CD4-positive, alpha-beta T cell (primary cell): ENCODE data around the gene ARMC7. TPM values are rescaled to one million over a fixed set of nuclear protein-coding genes. Genes with fewer than 3 reads are reported as not detected.
A peak's percentile ranks its signal among the peaks of the same experiment; 100 is the strongest.

Experiments
- ATAC-seq: fragments of 200-7000 bp; cut with Tn5 transposase; one replicate; pipeline ENCODE4 v1.10.0; 2022; ENCODE audit warnings: mild to moderate bottlenecking; ENCODE audit not compliant: poor library complexity
- CTCF ChIA-PET: fragments of 350-600 bp; sonication (Branson Sonifier 250); formaldehyde crosslinking; loops from one replicate; lab custom pipeline; 2021; ENCODE audit warnings: antibody characterized with exemption, inconsistent platforms; lab: Charles Lee
- POLR2A ChIA-PET: fragments of 350-600 bp; sonication (Branson Sonifier 250); formaldehyde crosslinking; loops from one replicate; lab custom pipeline; 2021; ENCODE audit warnings: antibody characterized with exemption, inconsistent platforms; lab: Charles Lee
- DNase-seq, 14 experiments: peaks; one replicate each; pipeline ENCODE4 v3.0.0-alpha.2; 2013 to 2020; ENCODE audit warnings: mixed read lengths in 2 of 14
- H3K27ac ChIP-seq, 2 donors: one replicate each; pipeline versions ENCODE4 v1.5.1 to v1.7.0; 2013; ENCODE audit warnings: low read length in 2 of 2, low read depth in 1 of 2, mild to moderate bottlenecking in 1 of 2
- H3K27me3 ChIP-seq, 2 experiments: 1 replicate in 1 of 2; 2 replicates in 1 of 2; pipeline versions ENCODE4 v1.6.1 to v1.7.0; 2013; ENCODE audit warnings: low read length in 2 of 2, control low read depth in 1 of 2, mild to moderate bottlenecking in 1 of 2, moderate library complexity in 1 of 2; ENCODE audit not compliant: insufficient read depth in 2 of 2, control insufficient read depth in 1 of 2
- H3K36me3 ChIP-seq: one replicate; pipeline ENCODE4 v1.6.1; 2013; ENCODE audit warnings: low read length, control low read depth; ENCODE audit not compliant: insufficient read depth
- H3K4me1 ChIP-seq: one replicate; pipeline ENCODE4 v1.6.1; 2013; ENCODE audit warnings: low read length, control low read depth; ENCODE audit not compliant: insufficient read depth
- H3K4me3 ChIP-seq: one replicate; pipeline ENCODE4 v1.5.1; 2013; ENCODE audit warnings: mild to moderate bottlenecking, low read length, moderate library complexity
- H3K9me3 ChIP-seq, 2 experiments: 1 replicate in 1 of 2; 2 replicates in 1 of 2; pipeline versions ENCODE4 v1.6.1 to v1.7.0; 2013; ENCODE audit warnings: low read length in 2 of 2, mild to moderate bottlenecking in 2 of 2, control low read depth in 1 of 2, moderate library complexity in 1 of 2; ENCODE audit not compliant: control insufficient read depth in 1 of 2, insufficient read depth in 1 of 2
- H3K27ac Mint-ChIP-seq: one replicate; pipeline ENCODE4 v1.8.0; 2020; ENCODE audit warnings: mixed read lengths
- H3K27me3 Mint-ChIP-seq: one replicate; pipeline ENCODE4 v1.8.0; 2021; ENCODE audit warnings: mixed read lengths
- H3K36me3 Mint-ChIP-seq: one replicate; pipeline ENCODE4 v1.8.0; 2021; ENCODE audit warnings: low read depth, mixed read lengths
- H3K4me1 Mint-ChIP-seq: one replicate; pipeline ENCODE4 v1.8.0; 2021; ENCODE audit warnings: low read depth, mixed read lengths
- H3K4me3 Mint-ChIP-seq: one replicate; pipeline ENCODE4 v1.8.0; 2020; ENCODE audit warnings: mild to moderate bottlenecking, mixed read lengths
- H3K9me3 Mint-ChIP-seq: one replicate; pipeline ENCODE4 v1.8.0; 2020; ENCODE audit warnings: mixed read lengths
- intact Hi-C, 2 experiments: fragments of 100-400 bp; cut with DNase I in 1 of 2; cut with micrococcal nuclease in 1 of 2; formaldehyde crosslinking; loops; one replicate each; pipeline versions ENCODE4 v1.15.1 to v1.9.0; 2023 to 2025; cut with DNase I, micrococcal nuclease
- total RNA-seq, 174 experiments: library from RNA in 2 of 174; stranded (reverse) in 2 of 174; gene quantifications; one replicate each; pipeline ENCODE4 v1.2.3 and lab custom pipeline; 2021 to 2026
- TF ChIP-seq, protein P1 (sequence below): fragments of 200-600 bp; IDR thresholded peaks from one replicate; pipeline ENCODE4 v1.8.0; 2022; ENCODE audit warnings: antibody characterized with exemption, mild to moderate bottlenecking

ARMC7 gene
- total RNA-seq, 2 experiments from 2014 or later: 4.1 to 4.8 TPM

DNA sequence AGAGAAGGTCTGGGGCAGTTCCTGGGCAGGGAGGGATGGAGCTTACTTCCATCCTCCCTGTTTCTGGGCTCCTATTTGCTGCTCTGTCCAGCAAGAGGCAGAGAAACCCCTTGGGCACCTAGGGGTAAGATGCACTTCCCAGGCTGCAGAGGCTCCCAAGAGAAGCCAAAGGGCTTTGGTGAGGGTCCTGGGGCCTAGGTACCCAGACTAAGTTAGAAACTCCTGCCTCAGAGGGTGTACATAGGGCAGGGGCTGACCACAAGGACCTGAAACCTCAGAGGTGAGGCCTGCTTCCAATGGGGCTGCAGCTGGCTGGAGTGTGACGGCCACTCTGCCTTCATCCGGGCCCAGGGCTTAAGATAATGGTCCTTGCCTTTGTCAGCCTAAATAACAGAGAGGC lies 1.6 kb upstream of the ARMC7 start:
- H3K27me3 ChIP-seq: no peaks in the 10 kb centered on the region
- peaks cover 33% of the 10 kb centered on the region for H3K4me1 ChIP-seq
- no peaks in the 10 kb centered on the region for H3K9me3 ChIP-seq
- Mint-ChIP-seq H3K27ac (peak overlapping the region; percentile 82), H3K27me3 (no peaks in the 10 kb centered on the region), H3K36me3 (peaks cover 6% of the 10 kb centered on the region), H3K4me3 (peak overlapping the region; percentile 90), H3K4me1 (peaks cover 22% of the 10 kb centered on the region), H3K9me3 (no peaks in the 10 kb centered on the region)
- intact Hi-C loops: loop anchor here in 1 of 2 experiments (5.0 kb wide), 1 partner anchor 46 kb away; no protein-coding TSS in a partner anchor
- ATAC-seq: no peak
- TF ChIP-seq, protein P1, sequence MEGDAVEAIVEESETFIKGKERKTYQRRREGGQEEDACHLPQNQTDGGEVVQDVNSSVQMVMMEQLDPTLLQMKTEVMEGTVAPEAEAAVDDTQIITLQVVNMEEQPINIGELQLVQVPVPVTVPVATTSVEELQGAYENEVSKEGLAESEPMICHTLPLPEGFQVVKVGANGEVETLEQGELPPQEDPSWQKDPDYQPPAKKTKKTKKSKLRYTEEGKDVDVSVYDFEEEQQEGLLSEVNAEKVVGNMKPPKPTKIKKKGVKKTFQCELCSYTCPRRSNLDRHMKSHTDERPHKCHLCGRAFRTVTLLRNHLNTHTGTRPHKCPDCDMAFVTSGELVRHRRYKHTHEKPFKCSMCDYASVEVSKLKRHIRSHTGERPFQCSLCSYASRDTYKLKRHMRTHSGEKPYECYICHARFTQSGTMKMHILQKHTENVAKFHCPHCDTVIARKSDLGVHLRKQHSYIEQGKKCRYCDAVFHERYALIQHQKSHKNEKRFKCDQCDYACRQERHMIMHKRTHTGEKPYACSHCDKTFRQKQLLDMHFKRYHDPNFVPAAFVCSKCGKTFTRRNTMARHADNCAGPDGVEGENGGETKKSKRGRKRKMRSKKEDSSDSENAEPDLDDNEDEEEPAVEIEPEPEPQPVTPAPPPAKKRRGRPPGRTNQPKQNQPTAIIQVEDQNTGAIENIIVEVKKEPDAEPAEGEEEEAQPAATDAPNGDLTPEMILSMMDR: no peak
- DNase-seq: no peak
- POLR2A ChIA-PET: interaction anchor here (0.6 to 0.9 kb wide), 2 partner anchors 19 to 73 kb away, joined by 3 read pairs; no protein-coding TSS in a partner anchor
- no peak overlapping the region for H3K4me3 ChIP-seq
- CTCF ChIA-PET: no interaction called here
- H3K36me3 ChIP-seq: peaks cover 2% of the 10 kb centered on the region
- no peak overlapping the region for H3K27ac ChIP-seq

DNA sequence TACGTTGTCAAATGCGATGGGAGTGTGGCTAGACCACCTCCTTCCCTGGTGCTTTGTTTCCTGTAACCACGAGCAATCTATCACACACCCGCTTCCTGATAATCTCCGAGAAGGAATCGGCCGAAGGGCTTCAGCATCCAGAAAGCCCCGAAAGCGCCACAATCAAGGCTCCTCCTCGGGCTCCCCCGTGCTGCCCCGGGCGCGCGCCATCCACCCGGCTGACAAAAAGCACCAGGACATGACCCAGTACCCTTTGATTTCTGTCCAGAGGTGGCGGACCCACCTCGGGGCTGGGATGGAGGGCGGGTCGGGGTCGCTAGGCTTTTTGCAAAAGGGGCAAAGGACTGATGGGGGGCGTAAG lies 743 bp upstream of the ARMC7 start:
- peak overlapping the region; percentile 90 for H3K4me3 Mint-ChIP-seq
- intact Hi-C loops: loop anchor here in 1 of 2 experiments (5.0 kb wide), 1 partner anchor 47 kb away; no protein-coding TSS in a partner anchor
- POLR2A ChIA-PET: interaction anchor here (0.6 to 1.9 kb wide), 15 partner anchors 21 to 297 kb away, joined by 3 to 14 read pairs (median 5); partner anchors contain the start of genes ATP5PD, CDR2L, GRB2 and JPT1

DNA sequence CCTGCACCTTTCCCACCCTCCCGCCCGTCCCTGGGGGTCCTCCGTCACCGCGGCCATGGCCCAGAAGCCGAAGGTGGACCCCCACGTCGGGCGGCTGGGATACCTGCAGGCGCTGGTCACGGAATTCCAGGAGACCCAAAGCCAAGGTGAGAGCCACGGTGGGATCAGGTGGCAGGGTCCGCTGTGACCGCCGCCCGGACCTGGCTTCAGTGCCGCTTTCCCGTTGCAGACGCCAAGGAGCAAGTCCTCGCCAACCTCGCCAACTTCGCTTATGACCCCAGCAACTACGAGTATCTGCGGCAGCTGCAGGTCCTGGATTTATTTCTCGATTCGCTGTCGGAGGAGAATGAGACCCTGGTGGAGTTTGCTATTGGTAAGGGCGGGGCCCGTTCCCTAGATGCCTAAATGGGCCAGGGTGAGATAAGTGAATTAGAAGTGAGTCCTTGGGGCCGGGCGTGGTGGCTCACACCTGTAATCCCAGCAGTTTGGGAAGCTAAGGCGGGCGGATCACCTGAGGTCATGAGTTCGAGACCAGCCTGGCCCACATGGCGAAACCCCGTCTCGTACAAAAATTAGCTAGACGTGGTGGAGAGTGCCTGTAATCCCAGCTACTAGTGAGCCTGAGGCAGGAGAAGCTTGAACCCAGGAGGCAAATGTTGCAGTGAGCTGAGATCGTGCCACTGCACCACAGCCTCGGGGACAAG lies 617 bp downstream of the ARMC7 start:
- Histone ChIP-seq H3K4me1 (peaks cover 50% of the 10 kb centered on the region), H3K4me3 (peak overlapping the region; percentile 89), H3K36me3 (no peaks in the 10 kb centered on the region), H3K27ac (peak overlapping the region in 1 of 2 donors; percentile 59), H3K27me3 (no peaks in the 10 kb centered on the region), H3K9me3 (no peaks in the 10 kb centered on the region)
- Mint-ChIP-seq H3K36me3 (peaks cover 18% of the 10 kb centered on the region), H3K4me1 (peaks cover 37% of the 10 kb centered on the region), H3K9me3 (no peaks in the 10 kb centered on the region), H3K4me3 (peak overlapping the region; percentile 92), H3K27ac (peak overlapping the region; percentile 82), H3K27me3 (no peaks in the 10 kb centered on the region)
- POLR2A ChIA-PET: interaction anchor here (1.0 to 1.9 kb wide), 16 partner anchors 13 to 295 kb away, joined by 3 to 14 read pairs (median 5); partner anchors contain the start of genes ATP5PD, CDR2L, GRB2 and JPT1
- DNase-seq (peak in 3 of 14 experiments; percentile 28 to 55 (median 49)), ATAC-seq (no peak)
- TF ChIP-seq, protein P1: no peak
- intact Hi-C loops: loop anchor here in 1 of 2 experiments (1.0 to 10.0 kb wide), 2 partner anchors 46 to 61 kb away; no protein-coding TSS in a partner anchor
- CTCF ChIA-PET: interaction anchor here (0.8 to 11.1 kb wide), 6 partner anchors 14 to 149 kb away, joined by 3 to 102 read pairs (median 4); partner anchors contain the start of genes NT5C and NUP85

More for the DNA sequence above, 743 bp upstream of the ARMC7 start:
- Histone ChIP-seq H3K27me3 (no peaks in the 10 kb centered on the region), H3K9me3 (no peaks in the 10 kb centered on the region), H3K4me3 (peak overlapping the region; percentile 89), H3K36me3 (peaks cover 2% of the 10 kb centered on the region), H3K4me1 (peaks cover 38% of the 10 kb centered on the region), H3K27ac (no peak overlapping the region)
- Mint-ChIP-seq H3K27me3 (no peaks in the 10 kb centered on the region), H3K9me3 (no peaks in the 10 kb centered on the region), H3K4me1 (peaks cover 26% of the 10 kb centered on the region), H3K36me3 (peaks cover 8% of the 10 kb centered on the region), H3K27ac (peak overlapping the region; percentile 82)
- CTCF ChIA-PET: interaction anchor here (0.5 to 0.6 kb wide), 2 partner anchors 22 to 118 kb away, joined by 3 to 4 read pairs; partner anchors contain the start of gene NT5C
- ATAC-seq: peak; percentile 2
- DNase-seq: peak in 2 of 14 experiments; percentile 49 to 50
- TF ChIP-seq, protein P1: no peak
